ENCODE measurements around the gene NUCB1.

- TF ChIP-seq POLR2A (IDR thresholded peaks at IDR 0.05) (no peak), CTCF (IDR thresholded peaks at IDR 0.05) (peak; percentile 78 to 93 (median 87))
Observed at GRCh38 chr19:48970923-48971395, 70.8 kb downstream of the NUCB1 start.

All from Peyer's patch (tissue), 4 donors.